Measurements from ENCODE around the gene YBX1.
A peak's percentile ranks its signal among the peaks of the same experiment; 100 is the strongest.
"Not testable (repeated sequence)": the region's sequence is repeated elsewhere in the genome, so short reads cannot be mapped to it uniquely, and the experiment has no call there.

YBX1 gene

GRCh38 chr1:42681741-42682483 is at the start of gene YBX1:
Gene YBX1 (plus strand): TSS chr1:42682418. CDS start chr1:42682566, 148 bp downstream.
- DNase-seq (ENCODE audit: low read depth), result peak; percentile 83

GRCh38 chr1:42639116-42639515 is 43.1 kb upstream of the YBX1 start:
- DNase-seq (ENCODE audit: low read depth), result no peak

GRCh38 chr1:42646056-42646455 is 36.2 kb upstream of the YBX1 start:
- no peak for DNase-seq (ENCODE audit: low read depth)

GRCh38 chr1:42657201-42657600 is 25.0 kb upstream of the YBX1 start:
- DNase-seq (ENCODE audit: low read depth), result no peak

- peak; percentile 91 for DNase-seq (ENCODE audit: low read depth)
These were observed 24.0 kb upstream of the YBX1 start, which contains the start of gene PPIH for GRCh38 chr1:42657981-42658876. Gene PPIH (plus strand): TSS chr1:42658423. CDS start chr1:42658447, 24 bp downstream.

- no peak for DNase-seq (ENCODE audit: low read depth)
These were observed 23.3 kb upstream of the YBX1 start for GRCh38 chr1:42658877-42659337.

- DNase-seq (ENCODE audit: low read depth), result no peak
These were observed 21.2 kb upstream of the YBX1 start for GRCh38 chr1:42660907-42661500.

- no peak for DNase-seq (ENCODE audit: low read depth)
These were observed 12.3 kb upstream of the YBX1 start for GRCh38 chr1:42669936-42670335.

- no peak for DNase-seq (ENCODE audit: low read depth)
These were observed 11.8 kb upstream of the YBX1 start for GRCh38 chr1:42670425-42670824.

- DNase-seq (ENCODE audit: low read depth), result no peak
These were observed 8.0 kb upstream of the YBX1 start for GRCh38 chr1:42674214-42674613.

- DNase-seq (ENCODE audit: low read depth), result no peak
These were observed 7.5 kb upstream of the YBX1 start for GRCh38 chr1:42674682-42675081.

- DNase-seq (ENCODE audit: low read depth), result no peak
These were observed 6.8 kb upstream of the YBX1 start for GRCh38 chr1:42675467-42675866.

- DNase-seq (ENCODE audit: low read depth), result no peak
These were observed 5.6 kb upstream of the YBX1 start for GRCh38 chr1:42676534-42677087.

GRCh38 chr1:42679364-42679983 is 2.7 kb upstream of the YBX1 start:
- DNase-seq (ENCODE audit: low read depth), result no peak

GRCh38 chr1:42680055-42680454 is 2.2 kb upstream of the YBX1 start:
- DNase-seq (ENCODE audit: low read depth), result no peak

- DNase-seq (ENCODE audit: low read depth), result no peak
These were observed 1.1 kb upstream of the YBX1 start for GRCh38 chr1:42680921-42681683.

GRCh38 chr1:42682484-42682738 is 193 bp downstream of the YBX1 start:
- not testable (repeated sequence) for DNase-seq (ENCODE audit: low read depth)

GRCh38 chr1:42682739-42683531 is 717 bp downstream of the YBX1 start:
- peak; percentile 52 for DNase-seq (ENCODE audit: low read depth)

GRCh38 chr1:42684139-42684538 is 1.9 kb downstream of the YBX1 start:
- no peak for DNase-seq (ENCODE audit: low read depth)

GRCh38 chr1:42686418-42686817 is 4.2 kb downstream of the YBX1 start:
- DNase-seq (ENCODE audit: low read depth), result no peak

Data from activated T-helper 1 cell treated with Interleukin-2 at 50 U/mL for 16 hours (primary cell).